ENCODE results near the gene KNDC1. TPM values are rescaled to one million over a fixed set of nuclear protein-coding genes. Genes with fewer than 3 reads are reported as not detected.
A peak's percentile ranks its signal among the peaks of the same experiment; 100 is the strongest.

KNDC1 gene
- total and polyA plus RNA-seq, 3 donors from 2014 or later = 4.2 to 19.8 (median 13.3) TPM

GRCh38 chr10:133131734-133132472, 28.1 kb upstream of the KNDC1 start:
- 88% methylated on average over 30 to 41 of the region's 41 CpGs for WGBS, 2 donors
- Histone ChIP-seq H3K9me3 (no peaks in the 10 kb centered on the region), H3K27ac (no peak overlapping the region), H3K27me3 (no peaks in the 10 kb centered on the region), H3K4me1 (no peaks in the 10 kb centered on the region), H3K36me3 (ENCODE audit: low read depth, missing control alignments) (no peaks in the 10 kb centered on the region), H3K4me3 (no peak overlapping the region)
- intact Hi-C loops (cut with DNase I; ENCODE audit: low total_unique reads) = no loop called here
- TF ChIP-seq CTCF (IDR thresholded peaks at IDR 0.05) = no peak
- no peak for TF ChIP-seq POLR2A (IDR thresholded peaks at IDR 0.05)
- DNase-seq = peak; percentile 11

GRCh38 chr10:133132473-133133291, 27.3 kb upstream of the KNDC1 start:
- TF ChIP-seq CTCF (IDR thresholded peaks at IDR 0.05) = no peak
- TF ChIP-seq POLR2A (IDR thresholded peaks at IDR 0.05) = no peak
- H3K4me1 ChIP-seq = no peaks in the 10 kb centered on the region
- no peak for DNase-seq
- no peak overlapping the region for H3K27ac ChIP-seq
- 83 to 91% methylated on average over 11 to 23 of the region's 26 CpGs for WGBS, 2 donors
- intact Hi-C loops (cut with DNase I; ENCODE audit: low total_unique reads) = no loop called here
- no peaks in the 10 kb centered on the region for H3K36me3 ChIP-seq (ENCODE audit: low read depth, missing control alignments)
- no peak overlapping the region for H3K4me3 ChIP-seq
- H3K9me3 ChIP-seq = no peaks in the 10 kb centered on the region
- no peaks in the 10 kb centered on the region for H3K27me3 ChIP-seq

GRCh38 chr10:133133471-133134231, 26.4 kb upstream of the KNDC1 start:
- Histone ChIP-seq H3K36me3 (ENCODE audit: low read depth, missing control alignments) (no peaks in the 10 kb centered on the region), H3K9me3 (no peaks in the 10 kb centered on the region), H3K27me3 (no peaks in the 10 kb centered on the region), H3K4me3 (no peak overlapping the region), H3K4me1 (no peaks in the 10 kb centered on the region), H3K27ac (no peak overlapping the region)
- DNase-seq = no peak
- 83 to 89% methylated on average over 5 to 19 of the region's 20 CpGs for WGBS, 2 donors
- intact Hi-C loops (cut with DNase I; ENCODE audit: low total_unique reads) = no loop called here
- TF ChIP-seq POLR2A (IDR thresholded peaks at IDR 0.05) (no peak), CTCF (IDR thresholded peaks at IDR 0.05) (no peak)

GRCh38 chr10:133134411-133135115, 25.5 kb upstream of the KNDC1 start:
- intact Hi-C loops (cut with DNase I; ENCODE audit: low total_unique reads) = no loop called here
- H3K36me3 ChIP-seq (ENCODE audit: low read depth, missing control alignments) = no peaks in the 10 kb centered on the region
- no peaks in the 10 kb centered on the region for H3K4me1 ChIP-seq
- H3K9me3 ChIP-seq = no peaks in the 10 kb centered on the region
- DNase-seq = no peak
- no peak overlapping the region for H3K4me3 ChIP-seq
- H3K27ac ChIP-seq = no peak overlapping the region
- no peaks in the 10 kb centered on the region for H3K27me3 ChIP-seq
- WGBS, 2 donors = 60 to 79% methylated on average over 10 to 20 of the region's 20 CpGs
- TF ChIP-seq POLR2A (IDR thresholded peaks at IDR 0.05) = no peak
- no peak for TF ChIP-seq CTCF (IDR thresholded peaks at IDR 0.05)
